Measurements from ENCODE around the gene ELFN1.

ELFN1 gene

GRCh38 chr7:1677206-1678080, 7.4 kb downstream of the ELFN1 start:
- no peak for DNase-seq

- DNase-seq, result peak; percentile 70
Measured at GRCh38 chr7:1678081-1678543, 8.0 kb downstream of the ELFN1 start.

- DNase-seq, result no peak
Measured at GRCh38 chr7:1678571-1679325, 8.7 kb downstream of the ELFN1 start.

- DNase-seq, result no peak
Measured at GRCh38 chr7:1679326-1679965, 9.4 kb downstream of the ELFN1 start.

- DNase-seq, result no peak
Measured at GRCh38 chr7:1679966-1680730, 10.1 kb downstream of the ELFN1 start.

- DNase-seq, result no peak
Measured at GRCh38 chr7:1681581-1681980, 11.5 kb downstream of the ELFN1 start.

GRCh38 chr7:1685000-1685624, 15.0 kb downstream of the ELFN1 start:
- no peak for DNase-seq

- DNase-seq, result no peak
Measured at GRCh38 chr7:1688542-1688941, 18.5 kb downstream of the ELFN1 start.

GRCh38 chr7:1689311-1689710, 19.2 kb downstream of the ELFN1 start:
- DNase-seq, result no peak

- DNase-seq, result no peak
Measured at GRCh38 chr7:1690359-1690958, 20.4 kb downstream of the ELFN1 start.

GRCh38 chr7:1691096-1691495, 21.0 kb downstream of the ELFN1 start:
- DNase-seq, result no peak

GRCh38 chr7:1691601-1692514, 21.8 kb downstream of the ELFN1 start:
- DNase-seq, result peak; percentile 78

- DNase-seq, result peak; percentile 12
Measured at GRCh38 chr7:1692515-1693418, 22.7 kb downstream of the ELFN1 start.

- DNase-seq, result peak; percentile 66
Measured at GRCh38 chr7:1693419-1693990, 23.4 kb downstream of the ELFN1 start.

GRCh38 chr7:1693991-1694524, 24.0 kb downstream of the ELFN1 start:
- DNase-seq, result peak; percentile 42

GRCh38 chr7:1694611-1695511, 24.8 kb downstream of the ELFN1 start:
- DNase-seq, result peak; percentile 35

- peak; percentile 8 for DNase-seq
Measured at GRCh38 chr7:1695800-1696454, 25.9 kb downstream of the ELFN1 start.
